GM21526 (cell line): Measurements from ENCODE around the gene FAM180A.
"Not testable (repeated sequence)": the region's sequence is repeated elsewhere in the genome, so short reads cannot be mapped to it uniquely, and the experiment has no call there.

Experiments used
- ATAC-seq: cut with Tn5 transposase; IDR thresholded peaks from one replicate; pipeline ENCODE4 v1.9.1; 2021; ENCODE audit warnings: moderate library complexity; ENCODE audit not compliant: unreplicated experiment, low FRiP score

FAM180A gene

DNA sequence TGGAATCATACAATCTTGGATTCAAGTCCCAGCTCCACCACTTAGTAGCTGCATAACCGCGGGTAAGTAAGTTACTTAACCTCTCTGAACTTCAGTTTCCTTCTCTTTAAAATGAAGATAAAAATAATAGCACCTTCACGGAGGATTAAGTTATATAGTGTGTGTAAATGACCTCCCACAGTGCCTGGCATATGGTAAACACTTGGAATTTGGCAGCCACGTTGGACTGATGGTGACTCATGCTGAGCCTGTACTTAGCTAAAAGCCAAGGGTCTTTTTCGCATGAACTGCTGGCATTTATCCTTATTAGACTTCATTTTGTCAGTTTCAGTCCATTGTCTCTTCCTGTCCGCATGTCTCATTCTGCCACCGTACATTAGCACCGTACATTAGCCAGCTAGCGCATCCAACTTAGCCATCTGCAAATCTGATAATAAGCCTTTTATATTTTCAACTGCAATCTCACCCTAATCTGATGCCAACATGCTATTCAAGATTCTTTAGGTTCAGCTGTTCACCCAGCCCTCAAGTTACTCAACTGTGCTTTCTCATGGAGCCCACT, 31.9 kb downstream of the FAM180A start:
- ATAC-seq = no peak

DNA sequence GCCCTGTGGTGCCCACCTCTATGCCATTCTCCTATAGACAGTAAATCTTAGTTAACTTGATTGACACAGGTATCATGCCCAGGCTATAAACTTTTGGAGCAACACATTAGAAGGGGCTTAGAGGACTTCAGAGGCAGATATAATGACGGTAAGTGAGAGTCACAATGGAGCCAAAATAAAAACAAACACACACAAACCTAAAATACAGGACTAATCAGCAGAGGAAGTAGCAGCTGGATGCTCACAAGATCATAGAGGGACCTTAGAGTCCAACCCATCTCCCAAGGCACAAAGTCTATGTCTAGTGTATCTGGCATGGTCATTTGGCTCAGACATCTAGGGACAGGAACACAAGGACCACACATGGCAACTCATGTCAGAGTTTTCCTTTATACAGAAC, 32.9 kb downstream of the FAM180A start:
- ATAC-seq = no peak

DNA sequence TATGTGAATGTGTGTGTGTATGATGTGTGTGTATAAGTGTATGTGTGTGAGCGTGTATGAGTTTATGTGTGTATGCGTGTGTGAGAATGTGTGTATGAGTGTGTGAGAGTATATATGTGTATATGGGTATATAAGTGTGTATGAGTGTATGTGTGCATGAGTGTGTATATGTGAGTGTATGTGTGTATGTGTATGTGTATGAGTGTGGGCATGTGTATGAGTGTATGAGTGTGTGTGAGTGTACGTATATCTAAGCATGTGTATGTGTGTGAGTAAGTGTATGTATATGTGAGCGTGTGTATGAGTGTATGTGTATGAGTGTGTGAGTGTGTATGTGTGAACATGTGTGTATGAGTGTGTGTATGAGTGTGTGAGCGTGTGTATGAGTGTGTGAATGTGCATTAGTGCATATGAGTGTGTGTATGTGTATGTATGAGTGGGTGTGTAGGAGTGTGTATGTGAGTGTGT, 33.5 kb downstream of the FAM180A start:
- no peak for ATAC-seq

DNA sequence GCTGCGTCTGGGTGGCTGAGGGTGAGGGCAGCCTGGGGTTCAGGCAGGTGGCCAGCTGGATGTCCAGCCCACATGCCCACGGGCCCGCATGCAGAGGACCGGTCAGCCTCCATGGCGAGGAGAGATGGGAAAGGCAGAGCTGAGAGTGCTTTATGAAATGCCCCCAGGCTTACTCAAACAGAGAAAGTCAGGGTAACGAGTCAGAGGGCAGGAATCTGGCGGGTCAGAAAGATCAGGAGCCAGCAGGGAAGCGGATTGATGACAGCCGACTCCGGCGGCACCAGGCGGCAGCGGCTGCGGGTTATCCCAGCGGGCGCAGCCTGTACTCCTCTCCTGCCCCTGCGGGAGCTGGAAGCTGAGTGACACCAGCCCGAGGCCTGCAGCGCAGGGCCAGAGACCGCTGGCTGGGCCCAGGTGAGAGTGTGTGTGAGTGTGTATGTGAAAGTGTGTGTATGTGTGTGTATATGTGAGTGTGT, 34.0 kb downstream of the FAM180A start:
- no peak for ATAC-seq

DNA sequence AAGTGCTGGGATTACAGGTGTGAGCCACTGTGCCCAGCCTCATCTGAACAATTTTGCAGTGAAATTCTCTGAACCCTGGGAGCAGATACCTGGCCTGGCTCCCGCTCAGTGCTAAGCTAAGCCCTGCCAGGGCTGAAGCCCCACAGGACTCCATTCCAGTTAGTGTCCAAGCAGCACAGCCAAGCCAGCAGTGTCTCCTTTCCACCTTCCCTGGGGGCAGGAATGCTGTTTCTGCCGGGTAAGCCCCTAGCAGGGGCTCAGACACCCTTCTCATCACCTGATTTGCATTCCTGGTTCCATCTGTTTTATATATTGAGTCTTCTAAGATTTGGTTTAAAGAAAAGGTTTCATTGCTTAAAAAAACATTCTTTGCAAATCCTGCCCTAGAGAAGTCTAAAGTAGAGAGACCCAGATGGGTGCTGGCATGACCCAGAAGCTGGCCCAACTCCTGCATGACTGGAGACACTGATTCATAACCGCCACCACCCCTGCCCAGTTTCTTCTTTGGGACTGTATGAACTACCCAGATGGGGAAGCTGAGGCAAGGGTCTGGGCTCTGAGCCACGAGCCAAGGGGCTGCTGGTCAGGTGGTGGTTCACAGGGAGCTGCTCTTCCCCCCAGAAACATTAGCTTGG, 34.7 kb downstream of the FAM180A start:
- no peak for ATAC-seq

DNA sequence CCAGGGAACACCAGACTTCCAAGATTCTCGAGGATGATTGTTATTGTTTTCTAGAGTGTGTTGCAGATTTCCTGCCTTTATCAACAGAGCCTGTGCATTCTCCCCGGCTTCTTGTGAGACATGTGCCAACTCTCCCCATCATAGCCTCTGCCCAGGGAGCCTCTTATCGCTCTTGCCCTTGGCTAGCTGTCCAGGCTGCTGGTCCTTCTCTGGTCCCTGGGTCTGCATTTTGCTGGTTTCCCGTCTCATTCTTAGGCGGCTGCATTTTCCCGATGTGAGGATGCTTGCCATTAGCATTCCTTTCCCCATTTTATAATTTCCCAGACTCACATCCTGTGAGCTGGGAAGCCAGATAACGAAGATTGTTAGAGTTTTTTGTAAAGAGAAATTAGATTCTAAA, 35.8 kb downstream of the FAM180A start:
- ATAC-seq = no peak

DNA sequence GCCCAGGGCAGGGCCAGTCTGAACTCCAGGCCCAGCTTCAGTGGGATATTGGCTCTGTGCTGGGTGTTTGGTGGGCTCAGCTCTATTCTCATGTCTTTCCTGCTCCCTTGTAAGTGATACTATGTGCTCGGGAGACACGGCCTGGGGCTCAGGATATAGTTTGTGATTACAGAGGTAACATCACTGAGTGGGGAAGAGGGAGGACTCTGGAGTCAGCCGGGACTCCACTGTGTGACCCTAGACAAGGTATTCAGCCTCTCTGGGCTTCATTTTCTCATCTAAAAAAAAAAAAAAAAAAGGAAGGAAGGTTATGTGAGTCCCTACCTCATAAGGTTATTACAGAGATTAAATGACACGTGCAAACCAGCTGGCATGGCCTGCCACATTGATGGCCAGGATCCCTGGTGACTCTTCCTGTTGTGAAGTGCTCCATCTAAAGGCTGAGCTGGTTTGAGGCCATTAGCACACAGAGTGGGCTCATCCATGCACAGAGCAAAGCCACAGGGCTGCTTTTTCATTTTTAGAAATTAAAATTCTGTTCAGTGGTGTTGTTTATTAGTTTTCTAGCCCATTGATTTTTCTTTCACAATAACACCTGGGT, 36.3 kb downstream of the FAM180A start:
- no peak for ATAC-seq

DNA sequence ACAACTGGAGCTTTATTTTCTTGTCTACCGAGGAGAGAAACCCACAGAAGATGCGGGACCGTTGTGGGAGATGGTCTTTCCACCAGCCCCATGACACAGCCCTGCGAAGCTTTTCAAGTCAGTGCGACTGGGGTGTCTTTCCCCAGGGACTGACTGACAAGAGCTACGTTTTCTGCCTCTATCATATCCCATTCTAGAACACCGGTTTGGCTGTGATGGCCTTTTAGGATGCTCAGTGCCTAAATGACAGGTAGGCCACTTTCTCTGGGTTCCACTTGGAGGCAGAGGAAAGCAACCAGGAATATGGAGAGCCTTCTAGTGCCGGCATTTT, 37.5 kb downstream of the FAM180A start:
- no peak for ATAC-seq

DNA sequence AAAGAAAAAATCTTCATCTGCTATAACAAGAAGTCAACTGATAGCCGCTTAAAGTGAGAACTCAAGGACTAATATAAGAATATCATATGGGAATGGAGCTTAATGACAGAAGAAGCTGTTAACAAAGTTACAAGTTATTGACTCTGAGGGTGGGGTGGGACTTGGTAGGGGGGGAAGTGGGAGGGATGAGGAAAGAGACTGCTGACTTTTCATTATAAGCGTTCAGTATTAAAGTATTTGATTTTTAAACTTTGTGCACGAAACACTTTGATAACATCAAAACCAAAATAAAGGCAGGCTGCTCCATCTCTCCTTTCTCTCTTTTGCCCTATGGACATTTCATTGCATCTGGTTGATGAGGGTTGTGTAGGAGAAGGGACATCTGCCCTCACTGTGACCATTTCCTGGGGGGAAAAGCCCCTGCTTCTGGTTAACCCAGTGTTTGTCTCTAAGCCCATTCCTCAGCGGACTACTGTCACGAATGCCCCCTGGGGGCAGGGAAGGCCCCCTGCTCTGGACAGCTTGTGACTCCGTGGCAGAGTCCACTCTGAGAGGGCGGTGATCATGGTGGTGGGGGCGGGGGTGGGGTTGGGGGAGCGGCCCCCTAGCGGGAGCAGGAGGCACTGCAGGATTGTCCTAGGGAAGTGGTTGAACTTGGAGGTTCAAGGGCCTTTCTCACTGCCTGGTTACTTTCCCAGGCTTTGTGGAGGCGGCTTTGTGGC, 38.0 kb downstream of the FAM180A start:
- peak; percentile 48 for ATAC-seq

DNA sequence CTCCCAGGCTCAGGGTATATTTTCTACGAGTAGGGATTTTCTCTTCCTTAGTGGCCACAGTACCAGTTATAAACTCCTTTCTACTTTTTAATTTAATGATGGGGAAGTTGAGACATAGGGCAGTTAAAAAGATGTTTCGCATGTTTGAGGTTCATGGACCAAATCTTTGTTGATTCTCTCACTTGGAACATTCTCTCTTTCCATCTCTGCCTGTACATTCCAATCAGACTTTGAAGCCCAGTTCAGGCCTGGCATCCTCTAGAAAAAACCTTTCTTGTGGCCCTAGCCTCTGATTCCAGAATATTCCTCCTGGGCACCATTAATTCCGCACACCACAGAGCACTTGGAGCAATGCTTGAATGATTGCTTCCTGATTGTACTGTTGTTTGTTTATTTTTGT, 39.1 kb downstream of the FAM180A start:
- no peak for ATAC-seq

DNA sequence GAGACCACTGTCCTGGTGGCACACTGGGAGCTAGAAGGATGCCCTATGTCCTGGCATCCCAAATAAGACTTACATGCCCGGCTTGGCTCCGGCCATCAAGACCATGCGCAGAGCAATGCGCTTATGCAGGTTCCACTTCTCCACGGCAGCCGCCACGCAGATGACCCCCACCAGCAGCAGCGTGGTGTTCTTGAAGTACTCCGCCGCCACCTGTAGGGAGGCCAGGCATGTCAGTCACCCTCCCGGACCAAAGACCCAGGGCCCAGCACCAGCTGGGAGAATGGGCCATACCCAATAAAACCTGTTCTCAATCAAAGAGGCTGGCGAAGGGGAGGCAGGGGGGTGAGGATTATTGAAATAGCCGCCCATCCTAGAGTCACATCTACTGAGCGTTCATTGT, 40.6 kb downstream of the FAM180A start:
- ATAC-seq = no peak

DNA sequence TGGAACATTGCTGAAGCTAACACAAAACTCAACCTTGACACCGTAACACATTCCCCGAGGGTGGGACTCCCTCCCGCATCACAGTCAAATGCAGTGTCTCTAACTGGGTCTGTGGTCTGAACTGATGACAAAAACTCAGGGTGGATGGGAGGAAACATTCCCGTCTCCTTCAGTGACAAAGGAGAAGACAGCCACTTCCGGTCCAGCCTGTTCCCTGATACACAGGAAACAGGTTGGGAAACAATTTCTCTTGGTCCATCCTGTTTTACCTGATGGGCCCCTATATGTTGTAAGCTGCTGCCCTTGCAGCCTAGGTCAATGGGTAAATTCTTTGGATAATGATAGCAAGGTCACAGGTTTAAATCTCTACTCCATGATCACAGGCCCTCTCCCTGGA, 41.0 kb downstream of the FAM180A start:
- ATAC-seq = no peak

DNA sequence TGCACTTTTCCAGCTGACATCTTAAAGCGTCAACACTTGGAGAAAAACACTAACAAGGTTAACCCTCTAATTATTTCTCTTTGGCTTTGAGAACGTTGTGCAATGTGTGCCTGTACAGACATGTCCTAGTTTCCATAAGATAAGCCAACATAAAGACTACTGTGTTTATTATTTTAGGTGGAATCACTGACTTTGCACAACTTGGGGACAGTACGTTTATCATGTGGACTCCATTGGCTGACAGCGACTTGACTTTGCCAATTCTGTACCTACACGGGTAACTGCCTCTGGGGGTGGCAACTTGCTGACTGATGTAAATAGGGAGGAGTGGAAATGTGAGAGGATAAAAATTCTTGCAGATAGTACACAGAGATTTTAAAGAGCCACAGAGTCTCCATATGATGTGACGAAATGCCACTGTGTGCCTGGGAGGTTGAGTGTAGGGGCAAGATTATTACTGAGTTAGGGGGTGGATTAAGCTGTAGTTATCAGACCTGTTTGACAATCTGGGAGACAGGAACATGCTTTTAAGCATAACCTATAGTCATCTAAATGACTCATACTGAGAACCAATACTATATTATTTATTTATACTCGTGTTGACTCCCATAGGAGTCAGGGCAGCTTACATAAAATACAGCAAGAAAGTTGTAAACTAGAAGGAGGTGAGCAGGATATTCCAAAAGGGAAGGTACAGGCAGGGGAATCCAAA, 41.6 kb downstream of the FAM180A start:
- ATAC-seq = no peak

DNA sequence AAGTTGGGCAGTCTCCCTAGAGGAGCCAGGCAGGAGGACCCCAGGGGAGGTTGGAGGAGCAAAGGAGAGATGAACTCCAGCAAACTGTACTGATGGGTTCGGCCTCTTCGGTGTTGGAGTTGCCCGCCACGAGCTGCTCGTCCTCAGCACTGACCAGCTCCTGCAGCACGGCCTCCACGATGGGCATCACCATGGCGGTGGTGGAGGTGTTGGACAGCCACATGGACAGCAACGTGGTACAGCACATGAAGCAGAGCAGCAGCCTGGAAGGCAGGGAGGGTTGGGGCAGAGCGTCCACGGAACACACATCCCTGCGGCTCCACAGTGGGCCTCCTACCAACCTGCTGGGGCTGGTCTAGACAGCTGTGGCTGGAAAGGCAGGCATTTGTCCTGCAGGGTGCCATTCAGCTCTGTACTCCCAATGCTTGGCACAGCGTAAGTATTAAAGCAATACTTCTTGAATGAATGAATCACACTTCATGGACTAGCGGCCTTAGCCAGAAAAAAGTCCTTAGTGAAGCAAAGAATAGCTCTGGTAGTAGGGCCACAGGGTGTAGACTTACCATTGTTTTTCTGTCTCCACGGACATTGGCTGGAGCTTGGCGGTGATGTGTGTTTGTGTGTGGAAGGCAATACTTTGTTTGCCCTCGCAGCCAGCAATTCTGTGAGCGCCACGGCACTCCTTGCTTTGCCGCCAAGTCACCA, 42.4 kb downstream of the FAM180A start:
- ATAC-seq = no peak

DNA sequence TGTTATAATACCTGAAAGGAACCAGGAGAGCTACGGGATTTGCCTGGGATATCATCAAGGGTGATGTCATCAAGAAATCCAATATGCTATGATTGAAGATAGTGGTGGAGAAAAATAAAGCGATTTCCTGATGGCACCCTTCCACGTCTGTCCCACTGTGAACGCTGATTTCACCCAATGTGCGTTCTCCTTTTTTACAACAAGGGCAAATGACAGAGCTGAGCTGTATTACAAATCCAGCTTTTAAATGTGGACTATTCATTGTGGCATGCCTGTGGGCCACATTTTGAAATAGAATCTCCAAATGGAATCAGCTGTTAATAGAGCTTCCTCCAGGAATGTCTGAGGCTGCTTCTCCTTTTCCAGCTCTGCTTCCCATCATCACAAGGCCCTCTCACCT, 43.9 kb downstream of the FAM180A start:
- no peak for ATAC-seq

DNA sequence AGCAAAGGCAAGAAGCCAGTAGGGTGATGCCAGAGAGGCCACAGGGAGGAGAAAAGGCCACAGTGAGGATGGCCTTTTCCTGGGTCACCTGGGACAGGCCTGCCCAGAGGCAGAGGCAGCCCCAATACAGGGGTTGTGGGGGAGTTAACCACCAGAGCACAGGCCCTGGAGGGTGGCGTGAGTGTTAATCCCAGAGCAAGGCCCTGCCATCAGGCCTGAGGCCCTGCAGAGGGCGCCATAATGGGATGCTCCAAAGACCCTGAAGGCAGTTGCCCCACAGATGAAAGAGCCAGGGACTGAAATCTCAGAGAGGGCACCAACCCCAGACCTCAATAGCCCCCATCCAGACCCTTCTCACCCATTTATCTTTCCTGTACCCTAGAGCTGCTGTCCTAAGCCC, 44.5 kb downstream of the FAM180A start:
- ATAC-seq = no peak

DNA sequence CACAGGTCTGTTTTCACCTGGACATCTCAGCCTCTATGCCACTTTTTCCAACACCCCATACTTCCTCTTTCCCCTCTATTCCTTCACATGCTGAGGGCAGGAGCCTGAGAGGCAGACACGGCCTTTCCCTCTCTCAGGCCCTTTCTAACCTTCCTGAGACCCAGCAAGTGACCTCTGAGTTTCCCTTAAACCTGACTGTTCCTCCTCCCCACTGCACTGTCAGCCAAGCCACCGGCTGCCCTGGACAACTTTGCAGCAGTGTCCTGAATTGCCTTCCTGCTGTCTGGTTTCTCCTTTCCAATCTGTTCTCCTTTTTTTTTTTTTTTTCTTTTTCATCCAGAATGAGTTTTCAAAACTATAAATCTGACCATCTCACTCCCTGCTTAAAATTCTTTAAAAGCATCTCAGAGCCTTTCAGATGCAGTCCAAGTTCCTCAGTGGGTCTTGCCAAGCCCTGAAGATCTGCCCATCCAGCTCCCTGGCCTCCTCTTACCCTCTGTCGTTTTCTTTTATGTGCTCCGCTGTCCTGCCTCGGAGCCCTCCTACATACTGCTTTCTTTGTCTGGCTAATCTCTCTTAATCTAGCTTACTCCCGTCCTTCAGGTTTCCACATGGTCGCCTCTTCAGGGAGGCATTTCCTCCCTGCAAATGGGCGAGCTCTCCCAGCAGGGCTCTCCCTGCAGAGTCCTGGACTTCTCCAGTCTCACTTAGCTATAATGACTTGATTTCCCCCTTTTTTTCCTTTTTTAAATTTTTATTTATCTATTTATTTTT, 51.1 kb downstream of the FAM180A start:
- no peak for ATAC-seq

DNA sequence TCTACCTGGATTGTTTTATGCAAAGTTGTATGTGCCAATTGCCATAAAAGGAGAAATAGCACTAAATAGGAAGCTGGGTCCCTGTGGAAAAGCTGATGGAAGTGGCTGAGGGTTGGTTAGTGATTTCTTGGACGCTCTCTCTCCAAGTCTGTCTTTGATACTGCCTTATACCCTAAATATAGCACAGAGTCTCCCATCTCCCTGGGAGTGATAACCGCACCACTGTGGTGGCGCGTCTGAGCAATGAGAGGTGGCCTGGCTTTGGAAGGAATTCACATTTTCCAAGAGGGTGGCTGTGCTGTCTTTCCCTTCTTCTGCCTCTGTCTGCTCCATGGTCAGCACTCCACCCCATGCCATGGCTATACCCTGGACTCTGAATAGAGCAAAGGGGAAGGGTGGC, 55.1 kb downstream of the FAM180A start:
- no peak for ATAC-seq

DNA sequence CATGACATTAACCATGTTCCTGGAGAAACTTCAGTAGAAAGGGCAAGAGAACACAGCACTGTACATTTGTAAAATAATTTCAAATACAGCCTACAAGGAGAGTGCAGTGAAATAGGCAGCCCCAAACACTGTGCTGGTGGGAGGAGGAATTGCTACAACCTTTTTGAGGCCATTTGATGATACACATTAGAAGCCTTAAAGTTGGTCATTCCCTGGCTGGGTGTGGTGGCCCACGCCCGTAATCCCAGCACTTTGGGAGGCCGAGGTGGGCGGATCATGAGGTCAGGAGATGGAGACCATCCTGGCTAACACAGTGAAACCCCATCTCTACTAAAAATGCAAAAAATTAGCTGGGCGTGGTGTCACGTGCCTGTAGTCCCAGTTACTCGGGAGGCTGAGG, 56.0 kb downstream of the FAM180A start:
- ATAC-seq = not testable (repeated sequence)

DNA sequence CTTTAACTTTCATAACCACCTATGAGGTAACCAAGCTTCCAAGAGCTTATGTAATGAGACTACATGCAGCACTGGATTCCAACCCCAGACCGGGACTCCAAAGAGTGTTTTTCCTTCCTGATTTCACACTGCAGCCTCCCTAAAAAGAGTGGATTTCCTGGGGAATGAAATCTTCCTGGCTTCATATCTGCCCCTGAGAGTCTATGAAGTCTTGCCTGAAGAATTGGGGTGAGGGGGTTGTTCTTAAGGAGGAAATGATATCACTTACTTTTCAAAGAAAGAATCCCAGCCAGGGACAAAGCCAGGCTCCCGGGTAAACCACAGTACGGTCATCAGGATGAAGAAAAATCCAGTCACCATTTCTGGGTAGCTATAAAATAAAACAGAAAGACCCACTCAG, 56.6 kb downstream of the FAM180A start:
- no peak for ATAC-seq
